A673 (cell line): ENCODE results near the gene EPHA6. TPM values are rescaled to one million over a fixed set of nuclear protein-coding genes. Genes with fewer than 3 reads are reported as not detected.

Experiments
- BruUV-seq: library from RNA; stranded (reverse); fragments of 400-500 nt; replicated peaks from 2 replicates; lab custom pipeline; 2021; lab: Mats Ljungman, UMichigan
- CTCF ChIA-PET: fragments of 300-600 bp; sonication (Branson Sonifier 250); formaldehyde crosslinking; loops from one replicate; lab custom pipeline; 2022; ENCODE audit warnings: antibody characterized with exemption; lab: Charles Lee
- POLR2A ChIA-PET: fragments of 300-600 bp; sonication (Branson Sonifier 250); formaldehyde crosslinking; loops from one replicate; lab custom pipeline; 2022; ENCODE audit warnings: antibody characterized with exemption; ENCODE audit not compliant: low non-redundant PET; lab: Charles Lee
- DNase-seq: peaks from one replicate; pipeline ENCODE4 v3.0.0-alpha.2; 2015; ENCODE audit warnings: low spot score
- H3K27ac ChIP-seq: fragments of 200-600 bp; sonication (generic); 2 replicates; pipeline ENCODE4 v1.5.1; 2016; ENCODE audit warnings: mixed run types, low read depth, mild to moderate bottlenecking, mixed read lengths, antibody characterized with exemption, low read length; ENCODE audit not compliant: poor library complexity, severe bottlenecking
- H3K27me3 ChIP-seq: fragments of 200-600 bp; sonication (generic); replicated peaks from 2 replicates; pipeline ENCODE4 v1.6.1; 2017; ENCODE audit warnings: mixed run types, low read depth, mild to moderate bottlenecking, mixed read lengths, antibody characterized with exemption, low read length; ENCODE audit not compliant: insufficient read depth, poor library complexity
- H3K36me3 ChIP-seq: fragments of 200-600 bp; sonication (generic); 2 replicates; pipeline ENCODE4 v1.6.1; 2016; ENCODE audit warnings: mixed run types, mild to moderate bottlenecking, mixed read lengths, antibody characterized with exemption, low read length; ENCODE audit not compliant: insufficient read depth, poor library complexity, severe bottlenecking
- H3K4me1 ChIP-seq: fragments of 200-600 bp; sonication (generic); 2 replicates; pipeline ENCODE4 v1.6.1; 2017; ENCODE audit warnings: mixed run types, mild to moderate bottlenecking, mixed read lengths, antibody characterized with exemption, low read length; ENCODE audit not compliant: insufficient read depth, poor library complexity, severe bottlenecking
- H3K4me3 ChIP-seq: fragments of 200-600 bp; sonication (generic); 2 replicates; pipeline ENCODE4 v1.5.1; 2016; ENCODE audit warnings: low read depth, mixed run types, mild to moderate bottlenecking, mixed read lengths, low read length; ENCODE audit not compliant: poor library complexity, severe bottlenecking
- H3K9me3 ChIP-seq: fragments of 200-600 bp; sonication (generic); 2 replicates; pipeline ENCODE4 v1.6.1; 2016; ENCODE audit warnings: mixed run types, low read depth, mild to moderate bottlenecking, mixed read lengths, antibody characterized with exemption, low read length; ENCODE audit not compliant: poor library complexity, severe bottlenecking
- EZH2 ChIP-seq: fragments of 200-600 bp; sonication (generic); IDR thresholded peaks from 2 replicates; pipeline ENCODE4 v1.6.1; 2017; ENCODE audit warnings: borderline replicate concordance, low read depth, mild to moderate bottlenecking, mixed read lengths, antibody characterized with exemption, low read length; ENCODE audit not compliant: poor library complexity, severe bottlenecking
- intact Hi-C: fragments of 100-400 bp; cut with micrococcal nuclease; formaldehyde crosslinking; loops from one replicate; pipeline ENCODE4 v1.10.0; 2022; ENCODE audit not compliant: unreplicated experiment
- total RNA-seq: library from RNA; stranded (reverse); gene quantifications from 2 replicates; pipeline ENCODE4 v1.2.3, GENCODE V29; 2021
- TF ChIP-seq, protein P1 (sequence below): fragments of 300-800, 200-600 bp; sonication (generic); conservative IDR thresholded peaks from 2 replicates; pipeline ENCODE4 v1.5.1; 2017; ENCODE audit warnings: low read depth, mild to moderate bottlenecking, antibody characterized with exemption, low read length, moderate library complexity, mixed read lengths

EPHA6 gene
- total RNA-seq, 1 experiment from 2014 or later: not detected

DNA sequence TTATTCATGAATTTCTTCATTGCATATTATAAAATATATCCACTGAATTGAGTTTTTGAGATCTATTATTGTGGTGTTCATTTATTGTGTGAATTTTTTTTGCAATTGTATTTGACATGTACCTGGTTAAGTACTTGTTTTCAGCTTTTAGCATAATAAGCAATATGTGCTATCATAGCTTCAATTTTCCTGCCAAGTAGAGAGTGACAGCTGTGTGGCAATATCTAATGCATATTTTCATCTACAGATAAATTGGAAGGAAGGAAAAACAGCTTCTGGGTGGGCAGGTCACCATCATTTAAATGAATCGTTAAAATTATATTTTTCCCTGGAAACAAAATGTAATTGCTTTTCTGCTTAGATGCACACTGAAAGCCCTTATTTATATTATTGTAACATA is 296.9 kb downstream of the EPHA6 start:
- ChIA-PET CTCF (no interaction called here), POLR2A (no interaction called here)
- Histone ChIP-seq H3K36me3 (no peaks in the 10 kb centered on the region), H3K27ac (no peak overlapping the region), H3K4me3 (no peak overlapping the region), H3K4me1 (no peaks in the 10 kb centered on the region), H3K9me3 (no peaks in the 10 kb centered on the region), H3K27me3 (no peaks in the 10 kb centered on the region)
- BruUV-seq: no TSS peak
- TF ChIP-seq, protein P1, sequence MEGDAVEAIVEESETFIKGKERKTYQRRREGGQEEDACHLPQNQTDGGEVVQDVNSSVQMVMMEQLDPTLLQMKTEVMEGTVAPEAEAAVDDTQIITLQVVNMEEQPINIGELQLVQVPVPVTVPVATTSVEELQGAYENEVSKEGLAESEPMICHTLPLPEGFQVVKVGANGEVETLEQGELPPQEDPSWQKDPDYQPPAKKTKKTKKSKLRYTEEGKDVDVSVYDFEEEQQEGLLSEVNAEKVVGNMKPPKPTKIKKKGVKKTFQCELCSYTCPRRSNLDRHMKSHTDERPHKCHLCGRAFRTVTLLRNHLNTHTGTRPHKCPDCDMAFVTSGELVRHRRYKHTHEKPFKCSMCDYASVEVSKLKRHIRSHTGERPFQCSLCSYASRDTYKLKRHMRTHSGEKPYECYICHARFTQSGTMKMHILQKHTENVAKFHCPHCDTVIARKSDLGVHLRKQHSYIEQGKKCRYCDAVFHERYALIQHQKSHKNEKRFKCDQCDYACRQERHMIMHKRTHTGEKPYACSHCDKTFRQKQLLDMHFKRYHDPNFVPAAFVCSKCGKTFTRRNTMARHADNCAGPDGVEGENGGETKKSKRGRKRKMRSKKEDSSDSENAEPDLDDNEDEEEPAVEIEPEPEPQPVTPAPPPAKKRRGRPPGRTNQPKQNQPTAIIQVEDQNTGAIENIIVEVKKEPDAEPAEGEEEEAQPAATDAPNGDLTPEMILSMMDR: no peak
- TF ChIP-seq EZH2: no peak
- DNase-seq: no peak
- intact Hi-C loops: no loop called here

DNA sequence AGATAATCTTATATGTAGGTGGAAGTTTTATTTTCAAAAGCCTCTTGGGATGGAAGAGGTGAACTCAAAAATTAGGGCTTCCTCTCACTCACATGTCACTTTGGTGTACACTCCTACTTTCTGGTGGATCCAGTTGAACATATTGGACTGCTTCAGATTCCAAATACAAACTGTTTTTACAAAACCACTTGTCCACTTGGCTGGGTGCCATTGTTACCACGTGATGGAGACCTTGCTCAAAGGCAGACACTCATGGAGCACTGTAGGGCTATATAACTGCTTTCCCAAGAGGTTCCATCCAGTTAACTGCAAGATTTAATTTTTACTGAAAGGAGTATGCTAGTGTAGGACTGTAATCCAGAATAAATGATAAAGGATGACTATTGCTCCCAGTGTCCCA is 307.0 kb downstream of the EPHA6 start:
- Histone ChIP-seq H3K4me1 (no peaks in the 10 kb centered on the region), H3K9me3 (peaks cover 7% of the 10 kb centered on the region), H3K27me3 (no peaks in the 10 kb centered on the region), H3K4me3 (no peak overlapping the region), H3K36me3 (no peaks in the 10 kb centered on the region), H3K27ac (no peak overlapping the region)
- no TSS peak for BruUV-seq
- no peak for TF ChIP-seq EZH2
- TF ChIP-seq, protein P1: no peak
- CTCF ChIA-PET: no interaction called here
- DNase-seq: no peak
- intact Hi-C loops: no loop called here
- POLR2A ChIA-PET: no interaction called here

DNA sequence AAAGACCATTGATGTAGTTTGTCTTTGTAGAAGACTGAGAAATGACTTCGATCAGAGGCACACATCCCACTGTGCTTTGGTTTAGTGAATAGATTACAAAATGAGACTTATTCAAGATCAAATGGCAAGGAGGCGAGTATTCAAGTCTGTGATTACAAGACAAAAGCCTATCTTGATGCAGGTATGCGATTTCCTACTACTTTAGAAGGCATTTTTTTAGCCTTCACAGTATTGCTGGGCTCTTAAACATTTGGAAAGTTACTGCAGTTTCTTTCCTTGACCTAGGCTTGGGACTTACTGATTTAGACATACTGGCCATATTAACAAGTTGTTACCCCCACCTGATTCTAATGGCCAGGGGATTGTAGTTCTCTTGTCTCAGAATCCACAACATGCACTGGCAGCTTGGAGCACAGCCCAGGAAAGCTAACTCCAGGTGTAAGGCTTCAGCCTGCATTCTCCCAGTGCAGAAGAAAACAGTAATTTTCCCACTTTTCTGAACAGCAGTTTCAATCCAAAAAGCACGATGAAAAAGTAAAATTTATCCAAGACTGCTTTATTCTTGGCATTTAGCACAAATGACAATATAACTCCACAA is 311.6 kb downstream of the EPHA6 start:
- POLR2A ChIA-PET: no interaction called here
- no peak for DNase-seq
- CTCF ChIA-PET: no interaction called here
- Histone ChIP-seq H3K27me3 (no peaks in the 10 kb centered on the region), H3K4me1 (no peaks in the 10 kb centered on the region), H3K4me3 (no peak overlapping the region), H3K27ac (no peak overlapping the region), H3K9me3 (peaks cover 18% of the 10 kb centered on the region), H3K36me3 (no peaks in the 10 kb centered on the region)
- BruUV-seq: no TSS peak
- no peak for TF ChIP-seq EZH2
- TF ChIP-seq, protein P1: no peak
- intact Hi-C loops: no loop called here
